IPS-18c (cell line): ENCODE data around the gene COLEC12.

Experiments
- H3K4me3 ChIP-seq: 2 replicates; pipeline ENCODE4 v1.7.0; 2013; ENCODE audit warnings: low read depth, mild to moderate bottlenecking, low read length, moderate library complexity; ENCODE audit not compliant: insufficient read depth
- H3K9me3 ChIP-seq: one replicate; pipeline ENCODE4 v1.6.1; 2013; ENCODE audit warnings: mild to moderate bottlenecking, low read length, moderate library complexity; ENCODE audit not compliant: control insufficient read depth, insufficient read depth

The COLEC12 gene

GRCh38 chr18:429030-429429 lies 71.5 kb downstream of the COLEC12 start:
- no peaks in the 10 kb centered on the region for H3K9me3 ChIP-seq
- no peak overlapping the region for H3K4me3 ChIP-seq

- Histone ChIP-seq H3K9me3 (no peaks in the 10 kb centered on the region), H3K4me3 (no peak overlapping the region)
Observed at GRCh38 chr18:427005-427404, 73.5 kb downstream of the COLEC12 start.

DNA sequence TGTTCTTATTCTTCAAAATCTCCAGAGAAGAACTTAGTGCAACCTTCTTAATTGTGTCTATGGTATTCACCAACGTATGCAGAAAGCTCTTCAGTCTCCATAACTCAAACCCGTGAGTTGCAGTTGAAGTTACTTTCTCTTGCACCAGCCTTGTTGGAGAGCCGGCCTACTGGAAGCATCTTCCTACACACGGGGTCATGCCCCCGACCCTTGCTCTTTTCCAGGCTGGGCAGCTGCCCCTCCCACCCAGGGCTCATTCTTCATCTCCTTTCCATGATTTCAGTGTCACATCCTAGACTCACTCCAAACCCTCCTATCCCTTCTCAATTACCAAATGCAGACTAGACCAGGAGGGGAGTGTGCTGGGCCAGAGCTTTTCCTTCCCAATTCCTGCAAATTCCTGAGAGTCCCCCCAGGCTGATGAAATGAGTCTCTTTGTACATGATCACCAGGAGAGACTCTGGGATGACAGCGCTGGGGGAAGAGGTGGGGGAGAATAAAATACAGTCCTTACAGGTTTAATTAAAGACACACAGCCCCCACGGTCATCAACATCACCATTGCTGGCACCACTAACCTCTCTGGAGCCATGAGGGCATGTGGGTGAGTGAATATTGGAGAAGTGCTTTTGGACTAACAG lies 75.3 kb downstream of the COLEC12 start:
- no peak overlapping the region for H3K4me3 ChIP-seq

GRCh38 chr18:424668-425067 lies 75.8 kb downstream of the COLEC12 start:
- no peaks in the 10 kb centered on the region for H3K9me3 ChIP-seq

More for the DNA sequence above, 75.3 kb downstream of the COLEC12 start:
- H3K9me3 ChIP-seq, result no peaks in the 10 kb centered on the region

GRCh38 chr18:424071-424661 lies 76.3 kb downstream of the COLEC12 start:
- Histone ChIP-seq H3K9me3 (no peaks in the 10 kb centered on the region), H3K4me3 (no peak overlapping the region)

More at GRCh38 chr18:424668-425067, 75.8 kb downstream of the COLEC12 start:
- H3K4me3 ChIP-seq, result no peak overlapping the region

GRCh38 chr18:422966-423365 lies 77.5 kb downstream of the COLEC12 start:
- no peak overlapping the region for H3K4me3 ChIP-seq
- no peaks in the 10 kb centered on the region for H3K9me3 ChIP-seq

DNA sequence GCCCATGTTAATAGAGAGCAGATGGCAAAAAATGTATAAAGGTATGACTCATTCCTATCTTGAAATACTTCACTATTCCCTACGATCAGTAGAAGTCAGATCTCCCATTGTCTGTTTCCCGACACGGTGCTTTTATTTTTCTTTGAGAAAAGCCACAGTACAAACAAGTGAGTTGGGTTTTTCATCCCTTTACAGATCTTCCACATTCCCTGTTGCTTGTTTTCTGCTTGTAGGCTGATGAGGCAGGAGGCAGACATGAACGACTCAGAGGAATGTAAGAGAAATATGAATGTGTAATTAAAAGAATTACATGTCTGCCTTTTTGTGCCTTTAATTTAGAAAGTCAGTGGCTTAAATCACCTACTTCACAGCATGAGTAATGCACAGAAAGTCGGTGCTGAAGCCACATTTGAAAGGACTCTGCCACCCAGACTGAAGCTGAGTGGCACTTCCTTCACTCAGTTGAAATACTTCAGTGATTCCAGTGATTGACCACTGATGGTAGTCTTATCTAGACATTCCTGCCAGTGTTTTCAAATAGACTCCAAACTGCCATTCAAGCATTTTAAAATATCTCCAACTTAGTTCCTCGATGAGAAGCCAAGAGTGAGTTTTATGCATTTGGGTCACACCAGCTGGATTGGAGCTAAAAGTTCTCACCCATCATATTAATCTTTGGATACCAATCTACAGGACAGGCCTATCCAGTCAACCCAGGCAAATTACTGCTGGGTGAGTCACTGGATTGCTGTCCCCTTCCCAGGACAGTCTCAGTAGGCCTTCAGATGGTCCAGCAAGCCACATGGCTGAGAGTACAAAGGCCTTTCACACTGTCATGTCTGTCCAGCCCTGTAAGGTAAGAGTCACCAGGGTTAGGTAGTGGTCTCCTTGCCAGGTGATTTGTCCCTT lies 79.0 kb downstream of the COLEC12 start:
- H3K4me3 ChIP-seq, result no peak overlapping the region
- no peaks in the 10 kb centered on the region for H3K9me3 ChIP-seq

- Histone ChIP-seq H3K4me3 (no peak overlapping the region), H3K9me3 (no peaks in the 10 kb centered on the region)
Observed at GRCh38 chr18:420661-421246, 79.7 kb downstream of the COLEC12 start.

- no peak overlapping the region for H3K4me3 ChIP-seq
- H3K9me3 ChIP-seq, result no peaks in the 10 kb centered on the region
Observed at GRCh38 chr18:419541-420175, 80.8 kb downstream of the COLEC12 start.

DNA sequence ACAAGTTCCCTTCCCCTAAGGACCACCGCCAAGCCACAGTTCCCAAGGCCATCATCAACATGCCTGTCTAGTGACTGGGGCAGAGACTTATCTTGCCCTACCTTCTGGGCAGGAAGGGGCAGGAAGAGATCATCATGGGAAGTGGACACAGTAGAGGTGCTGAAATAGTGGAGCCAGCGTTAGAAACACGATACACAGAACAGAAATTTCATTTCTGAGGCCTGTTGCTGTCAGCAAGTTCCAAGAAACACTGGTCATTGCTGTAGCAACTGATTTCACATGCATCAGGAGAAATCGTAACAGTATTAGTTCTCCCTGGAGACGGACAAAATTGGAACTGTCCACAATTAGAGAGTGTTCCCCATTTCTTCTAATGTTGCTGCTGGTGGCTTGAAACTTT lies 83.0 kb downstream of the COLEC12 start:
- no peak overlapping the region for H3K4me3 ChIP-seq
- no peaks in the 10 kb centered on the region for H3K9me3 ChIP-seq

- H3K9me3 ChIP-seq, result no peaks in the 10 kb centered on the region
- no peak overlapping the region for H3K4me3 ChIP-seq
Observed at GRCh38 chr18:416930-417329, 83.6 kb downstream of the COLEC12 start.

GRCh38 chr18:415617-416612 lies 84.6 kb downstream of the COLEC12 start:
- Histone ChIP-seq H3K9me3 (no peaks in the 10 kb centered on the region), H3K4me3 (no peak overlapping the region)

DNA sequence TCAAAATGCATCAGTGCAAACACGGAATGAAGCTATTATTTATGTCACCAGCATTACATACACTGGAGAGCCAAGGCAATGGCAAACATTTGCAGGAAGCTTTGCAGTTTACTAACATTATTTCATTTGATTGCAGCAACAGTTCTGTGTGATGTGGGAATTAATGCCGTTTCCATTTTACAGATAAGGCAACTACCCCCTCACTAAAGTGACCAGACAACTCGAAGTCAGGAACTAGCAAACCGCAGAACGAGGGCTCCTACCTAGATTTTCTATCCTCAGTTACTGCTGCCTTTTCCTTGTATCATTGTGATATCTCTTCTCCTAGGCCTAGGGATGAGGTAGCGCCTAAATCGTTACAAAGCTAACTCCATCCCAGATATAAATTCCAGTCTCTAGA lies 85.5 kb downstream of the COLEC12 start:
- Histone ChIP-seq H3K9me3 (no peaks in the 10 kb centered on the region), H3K4me3 (no peak overlapping the region)

DNA sequence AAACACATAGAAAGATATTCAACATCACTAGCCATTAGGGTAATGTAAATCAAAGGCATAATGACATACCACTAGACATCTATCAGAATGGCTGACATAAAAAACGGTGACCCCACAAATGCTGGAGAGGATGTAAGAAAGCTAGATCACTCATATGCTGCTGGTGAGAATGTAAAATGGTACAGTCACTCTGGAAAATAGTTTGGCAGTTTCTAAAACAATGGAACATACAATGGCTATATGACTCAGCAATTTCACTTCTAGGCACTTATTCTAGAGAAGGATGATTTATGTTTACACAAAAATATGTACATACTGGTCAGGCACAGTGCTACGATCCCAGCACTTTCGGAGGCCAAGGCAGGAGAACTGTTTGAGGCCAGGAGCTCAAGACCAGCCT lies 87.3 kb downstream of the COLEC12 start:
- Histone ChIP-seq H3K9me3 (no peaks in the 10 kb centered on the region), H3K4me3 (no peak overlapping the region)

DNA sequence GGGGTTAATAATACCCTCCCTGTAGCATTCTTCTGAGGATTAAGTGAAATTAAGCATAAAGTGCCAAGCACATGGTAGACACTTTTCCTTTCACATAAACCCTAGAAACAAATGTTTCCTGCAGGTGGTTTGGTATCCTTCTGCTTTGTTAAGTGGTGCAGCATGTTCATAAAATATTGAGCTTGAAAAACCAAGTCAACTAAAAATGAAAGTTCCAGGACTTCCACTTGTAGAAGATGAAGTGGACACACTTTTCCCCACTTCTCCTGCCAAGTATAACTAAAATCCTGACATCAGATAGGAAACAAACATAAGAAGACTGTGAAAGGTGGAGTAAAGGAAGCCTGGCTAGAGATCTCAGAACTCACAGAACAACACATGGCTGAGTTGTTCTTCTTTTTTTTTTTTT lies 90.5 kb downstream of the COLEC12 start:
- Histone ChIP-seq H3K9me3 (no peaks in the 10 kb centered on the region), H3K4me3 (no peak overlapping the region)

DNA sequence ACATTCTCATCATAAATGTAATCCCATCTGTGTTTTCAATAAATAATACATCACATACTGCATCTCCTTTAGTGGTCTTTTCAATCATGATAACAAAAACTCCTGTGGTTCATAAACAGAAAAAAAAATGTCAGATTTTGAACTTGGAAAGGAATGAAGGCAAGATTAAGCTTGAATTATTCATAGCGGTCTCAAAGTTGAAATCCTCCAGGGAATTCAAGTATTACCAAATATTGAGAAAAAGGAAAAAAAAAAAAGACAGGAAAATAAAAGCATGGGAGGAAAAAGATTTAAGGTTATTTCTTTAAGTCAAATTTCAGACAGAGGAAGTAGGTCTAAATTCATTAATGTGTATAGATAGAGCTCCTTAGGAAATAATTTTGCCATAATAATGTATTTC lies 92.1 kb downstream of the COLEC12 start:
- H3K9me3 ChIP-seq, result no peaks in the 10 kb centered on the region
- no peak overlapping the region for H3K4me3 ChIP-seq
